Stimulated activated CD8-positive, alpha-beta memory T cell treated with anti-CD3 and anti-CD28 coated beads, Interleukin-7, amount 100 ng/mL, for 4 hours (primary cell): ENCODE data around the gene SPANXD.
"Not testable (repeated sequence)": the region's sequence is repeated elsewhere in the genome, so short reads cannot be mapped to it uniquely, and the experiment has no call there.

ENCODE experiments used
- DNase-seq, 2 donors: peaks; one replicate each; pipeline ENCODE4 v3.0.0-alpha.2; 2020; ENCODE audit warnings: low read depth in 2 of 2

The SPANXD gene

GRCh38 chrX:141698639-141699038 is at the start of gene SPANXD:
SPANXD (minus strand) TSS chrX:141698739; CDS start chrX:141698405, 334 bp downstream.
- not testable (repeated sequence) for DNase-seq

GRCh38 chrX:141742666-141743065 is 44.1 kb upstream of the SPANXD start:
- DNase-seq, result no peak

GRCh38 chrX:141736656-141737055 is 38.1 kb upstream of the SPANXD start:
- DNase-seq, result no peak

GRCh38 chrX:141733371-141733770 is 34.8 kb upstream of the SPANXD start:
- DNase-seq, result no peak

GRCh38 chrX:141732031-141732430 is 33.5 kb upstream of the SPANXD start:
- no peak for DNase-seq

- DNase-seq, result no peak
Observed at GRCh38 chrX:141724186-141724585, 25.6 kb upstream of the SPANXD start.

GRCh38 chrX:141714680-141715079 is 16.1 kb upstream of the SPANXD start:
- DNase-seq, result no peak

- DNase-seq, result no peak
Observed at GRCh38 chrX:141701072-141701471, 2.5 kb upstream of the SPANXD start.

- DNase-seq, result no peak
Observed at GRCh38 chrX:141673946-141674345, 24.6 kb downstream of the SPANXD start.

- no peak for DNase-seq
Observed at GRCh38 chrX:141669689-141670088, 28.9 kb downstream of the SPANXD start.

GRCh38 chrX:141668371-141668770 is 30.2 kb downstream of the SPANXD start:
- DNase-seq, result no peak

GRCh38 chrX:141662781-141663180 is 35.8 kb downstream of the SPANXD start:
- DNase-seq, result no peak

GRCh38 chrX:141652286-141652685 is 46.3 kb downstream of the SPANXD start:
- DNase-seq, result no peak
